Tibial nerve (tissue), 4 donors: ENCODE data around the gene RCC1.

Experiments used
- CTCF ChIP-seq, 5 experiments: fragments of 200-600 bp in 3 of 5; fragments of 450-650 bp in 2 of 5; sonication (generic) in 3 of 5; IDR thresholded peaks; one replicate each; pipeline ENCODE4 v1.5.1; 2016 to 2019; ENCODE audit warnings: antibody characterized with exemption in 5 of 5, mild to moderate bottlenecking in 3 of 5, moderate library complexity in 2 of 5
- EP300 ChIP-seq, 2 donors: sonication (generic); formaldehyde crosslinking; IDR thresholded peaks; one replicate each; pipeline ENCODE4 v1.6.1; 2017; ENCODE audit warnings: antibody characterized with exemption in 2 of 2, mild to moderate bottlenecking in 1 of 2
- POLR2A ChIP-seq, 2 donors: fragments of 450-650 bp; IDR thresholded peaks; one replicate each; pipeline ENCODE4 v1.6.1; 2017; ENCODE audit warnings: antibody characterized with exemption in 2 of 2, mild to moderate bottlenecking in 2 of 2, moderate library complexity in 2 of 2

GRCh38 chr1:28577738-28578536, 72.1 kb downstream of the RCC1 start:
- no peak for TF ChIP-seq CTCF (IDR thresholded peaks at IDR 0.05)
- no peak for TF ChIP-seq POLR2A (IDR thresholded peaks at IDR 0.05)
- no peak for TF ChIP-seq EP300 (IDR thresholded peaks at IDR 0.05)
